Heart left ventricle (tissue), 13 donors: ENCODE measurements around the gene RPAIN.

ENCODE experiments used
- POLR2A ChIP-seq, 2 donors: fragments of 450-650 bp; IDR thresholded peaks; one replicate each; pipeline ENCODE4 v1.6.1; 2017; ENCODE audit warnings: antibody characterized with exemption in 2 of 2, mild to moderate bottlenecking in 2 of 2, moderate library complexity in 2 of 2
- TF ChIP-seq, protein P1 (sequence below), 12 donors: fragments of 200-600 bp; sonication (generic) in 4 of 12; IDR thresholded peaks; one replicate each; pipeline versions ENCODE4 v1.5.0 to v1.8.0; 2018 to 2022; ENCODE audit warnings: antibody characterized with exemption in 12 of 12, mild to moderate bottlenecking in 5 of 12
- donor health status: ischemic (EF 13 %, LVEDD 7.1; RV severe dilation, severe dysfunction).
- donor health status: DM: no; HTN: yes; CAD: no.
- donor health status: DM: no; HTN: no; CAD: no.
- donor health status: ischemic (EF 25% LVEDD 6.9; RV normal size, moderate dysfunction).
- donor health status: ischemic (EF 25% LVEDD 5.7; RV mildly dilated, moderate dysfunction).
- donor health status: ischemic (EF 35%, LVEDD 5.7; RV mildly dilated, moderate dysfunction).
- donor health status: nonischemic (EF 11% LVEDD 7.7; RV severe dilation, severe dysfunction).
- donor health status: DM: yes; HTN: yes; CAD: no.
- donor health status: PGD.
- donor health status: ischemic (EF 29% LVEDD 5.4; RV normal size, mild dysfunction).
- donor health status: nonischemic (EF 23%, LVEDD 6.1; RV moderate dilation, normal function).

DNA sequence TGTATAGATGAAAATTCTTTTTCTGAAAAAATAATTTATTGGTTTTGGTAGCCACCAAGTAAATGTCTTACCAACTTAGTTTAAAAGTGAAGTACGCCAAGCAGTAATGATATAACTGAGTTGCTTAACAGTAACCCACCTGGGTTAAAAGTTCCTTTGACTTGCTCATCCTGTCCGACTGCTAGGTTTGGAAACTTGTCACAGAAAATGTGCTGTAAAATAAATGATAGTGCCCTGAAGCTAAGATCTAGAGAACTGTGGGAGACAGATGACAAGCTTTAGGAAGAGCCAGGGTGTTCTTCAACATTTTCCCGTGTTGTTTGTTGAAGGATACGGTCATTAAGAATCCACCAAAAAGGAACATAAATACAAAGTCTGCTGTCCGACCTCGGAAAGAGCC is 61.0 kb downstream of the RPAIN start:
- TF ChIP-seq, protein P1, sequence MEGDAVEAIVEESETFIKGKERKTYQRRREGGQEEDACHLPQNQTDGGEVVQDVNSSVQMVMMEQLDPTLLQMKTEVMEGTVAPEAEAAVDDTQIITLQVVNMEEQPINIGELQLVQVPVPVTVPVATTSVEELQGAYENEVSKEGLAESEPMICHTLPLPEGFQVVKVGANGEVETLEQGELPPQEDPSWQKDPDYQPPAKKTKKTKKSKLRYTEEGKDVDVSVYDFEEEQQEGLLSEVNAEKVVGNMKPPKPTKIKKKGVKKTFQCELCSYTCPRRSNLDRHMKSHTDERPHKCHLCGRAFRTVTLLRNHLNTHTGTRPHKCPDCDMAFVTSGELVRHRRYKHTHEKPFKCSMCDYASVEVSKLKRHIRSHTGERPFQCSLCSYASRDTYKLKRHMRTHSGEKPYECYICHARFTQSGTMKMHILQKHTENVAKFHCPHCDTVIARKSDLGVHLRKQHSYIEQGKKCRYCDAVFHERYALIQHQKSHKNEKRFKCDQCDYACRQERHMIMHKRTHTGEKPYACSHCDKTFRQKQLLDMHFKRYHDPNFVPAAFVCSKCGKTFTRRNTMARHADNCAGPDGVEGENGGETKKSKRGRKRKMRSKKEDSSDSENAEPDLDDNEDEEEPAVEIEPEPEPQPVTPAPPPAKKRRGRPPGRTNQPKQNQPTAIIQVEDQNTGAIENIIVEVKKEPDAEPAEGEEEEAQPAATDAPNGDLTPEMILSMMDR (IDR thresholded peaks at IDR 0.05), result no peak
- no peak for TF ChIP-seq POLR2A (IDR thresholded peaks at IDR 0.05)
